DOHH2 (cell line): ENCODE data around the gene CAMK1G.

ENCODE experiments used
- EZH2phosphoT487 ChIP-seq: fragments of 200-600 bp; sonication (generic); IDR thresholded peaks from 2 replicates; pipeline ENCODE4 v1.6.1; 2017; ENCODE audit warnings: borderline replicate concordance, mild to moderate bottlenecking, antibody characterized with exemption, low read length, moderate library complexity, mixed read lengths
- TF ChIP-seq, protein P1 (sequence below): fragments of 200-600 bp; sonication (generic); IDR thresholded peaks from one replicate; pipeline ENCODE4 v1.5.1; 2014; ENCODE audit warnings: antibody characterized with exemption, mild to moderate bottlenecking, low read depth, low read length; ENCODE audit not compliant: poor library complexity, severe bottlenecking

DNA sequence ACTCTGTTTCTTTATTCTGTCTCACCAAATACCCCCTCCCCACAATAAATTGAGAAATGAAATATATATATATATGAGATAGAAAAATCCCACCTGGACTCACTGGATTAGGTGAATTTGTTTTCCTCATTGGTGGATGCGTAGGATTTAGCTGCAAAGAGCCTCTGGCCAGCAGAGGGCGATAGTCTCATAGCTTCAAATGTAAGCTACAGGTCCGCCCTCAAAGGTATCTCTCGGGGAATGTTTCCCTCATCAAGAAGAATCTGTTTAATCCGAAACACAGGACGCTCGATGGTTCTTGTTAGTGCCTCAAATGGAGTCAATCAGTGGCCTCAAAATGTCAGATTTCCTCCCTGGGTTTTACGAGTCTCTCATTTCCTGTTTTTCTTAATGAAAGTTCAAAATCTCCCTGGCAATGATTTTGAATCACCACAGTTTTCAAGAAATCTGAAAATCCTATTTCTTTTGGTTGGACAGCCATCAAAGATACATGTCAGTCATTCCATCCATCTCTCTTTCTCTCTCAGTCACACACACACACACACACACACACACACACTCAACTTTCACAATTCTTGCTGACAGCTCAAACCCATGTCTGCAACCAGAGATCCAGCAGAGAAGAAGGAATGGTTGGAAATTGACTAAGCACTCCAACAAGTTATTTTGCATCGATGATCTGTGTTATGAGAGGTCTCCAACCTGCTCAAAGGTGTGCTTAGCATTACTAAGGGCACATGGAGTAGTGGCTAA, 13.9 kb upstream of the CAMK1G start:
- TF ChIP-seq, protein P1, sequence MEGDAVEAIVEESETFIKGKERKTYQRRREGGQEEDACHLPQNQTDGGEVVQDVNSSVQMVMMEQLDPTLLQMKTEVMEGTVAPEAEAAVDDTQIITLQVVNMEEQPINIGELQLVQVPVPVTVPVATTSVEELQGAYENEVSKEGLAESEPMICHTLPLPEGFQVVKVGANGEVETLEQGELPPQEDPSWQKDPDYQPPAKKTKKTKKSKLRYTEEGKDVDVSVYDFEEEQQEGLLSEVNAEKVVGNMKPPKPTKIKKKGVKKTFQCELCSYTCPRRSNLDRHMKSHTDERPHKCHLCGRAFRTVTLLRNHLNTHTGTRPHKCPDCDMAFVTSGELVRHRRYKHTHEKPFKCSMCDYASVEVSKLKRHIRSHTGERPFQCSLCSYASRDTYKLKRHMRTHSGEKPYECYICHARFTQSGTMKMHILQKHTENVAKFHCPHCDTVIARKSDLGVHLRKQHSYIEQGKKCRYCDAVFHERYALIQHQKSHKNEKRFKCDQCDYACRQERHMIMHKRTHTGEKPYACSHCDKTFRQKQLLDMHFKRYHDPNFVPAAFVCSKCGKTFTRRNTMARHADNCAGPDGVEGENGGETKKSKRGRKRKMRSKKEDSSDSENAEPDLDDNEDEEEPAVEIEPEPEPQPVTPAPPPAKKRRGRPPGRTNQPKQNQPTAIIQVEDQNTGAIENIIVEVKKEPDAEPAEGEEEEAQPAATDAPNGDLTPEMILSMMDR, result peak; percentile 68
- TF ChIP-seq EZH2phosphoT487, result no peak
